SU-DHL-6 (cell line): Measurements from ENCODE around the gene MDM1.

Experiments used
- CTCF ChIP-seq: fragments of 200-600 bp; sonication (generic); IDR thresholded peaks from one replicate; pipeline ENCODE4 v1.5.1; 2017; ENCODE audit warnings: antibody characterized with exemption, mild to moderate bottlenecking, low read length, moderate library complexity; ENCODE audit not compliant: insufficient read depth, poor library complexity, severe bottlenecking
- EZH2phosphoT487 ChIP-seq: fragments of 200-600 bp; sonication (generic), shearing (Covaris generic); conservative IDR thresholded peaks from 2 replicates; pipeline ENCODE4 v1.6.1; 2018; ENCODE audit warnings: mild to moderate bottlenecking, antibody characterized with exemption, low read length, moderate library complexity, mixed read lengths

GRCh38 chr12:68359674-68360073 is 27.5 kb upstream of the MDM1 start:
- TF ChIP-seq CTCF (no peak), EZH2phosphoT487 (no peak)
